Measurements from ENCODE around the gene SPATA16.

GRCh38 chr3:173139420-173139819 is 1.6 kb downstream of the SPATA16 start:
- TF ChIP-seq CTCF (IDR thresholded peaks at IDR 0.05) = no peak
- TF ChIP-seq EP300 (IDR thresholded peaks at IDR 0.05) = no peak

Measured in suprapubic skin (tissue), 3 donors.